Stomach (tissue), 4 donors: ENCODE data around the gene ZFAND2B.

Experiments
- EP300 ChIP-seq: sonication (generic); formaldehyde crosslinking; IDR thresholded peaks from one replicate; pipeline ENCODE4 v1.6.1; 2017; ENCODE audit warnings: antibody characterized with exemption
- TF ChIP-seq, protein P1 (sequence below), 7 experiments: fragments of 450-650 bp in 4 of 7; fragments of 200-600 bp in 3 of 7; sonication (generic) in 3 of 7; IDR thresholded peaks; one replicate each; pipeline ENCODE4 v1.5.1; 2016 to 2019; ENCODE audit warnings: antibody characterized with exemption in 7 of 7, control low read depth in 2 of 7, mild to moderate bottlenecking in 1 of 7

- TF ChIP-seq, protein P1, sequence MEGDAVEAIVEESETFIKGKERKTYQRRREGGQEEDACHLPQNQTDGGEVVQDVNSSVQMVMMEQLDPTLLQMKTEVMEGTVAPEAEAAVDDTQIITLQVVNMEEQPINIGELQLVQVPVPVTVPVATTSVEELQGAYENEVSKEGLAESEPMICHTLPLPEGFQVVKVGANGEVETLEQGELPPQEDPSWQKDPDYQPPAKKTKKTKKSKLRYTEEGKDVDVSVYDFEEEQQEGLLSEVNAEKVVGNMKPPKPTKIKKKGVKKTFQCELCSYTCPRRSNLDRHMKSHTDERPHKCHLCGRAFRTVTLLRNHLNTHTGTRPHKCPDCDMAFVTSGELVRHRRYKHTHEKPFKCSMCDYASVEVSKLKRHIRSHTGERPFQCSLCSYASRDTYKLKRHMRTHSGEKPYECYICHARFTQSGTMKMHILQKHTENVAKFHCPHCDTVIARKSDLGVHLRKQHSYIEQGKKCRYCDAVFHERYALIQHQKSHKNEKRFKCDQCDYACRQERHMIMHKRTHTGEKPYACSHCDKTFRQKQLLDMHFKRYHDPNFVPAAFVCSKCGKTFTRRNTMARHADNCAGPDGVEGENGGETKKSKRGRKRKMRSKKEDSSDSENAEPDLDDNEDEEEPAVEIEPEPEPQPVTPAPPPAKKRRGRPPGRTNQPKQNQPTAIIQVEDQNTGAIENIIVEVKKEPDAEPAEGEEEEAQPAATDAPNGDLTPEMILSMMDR (IDR thresholded peaks at IDR 0.05), result no peak
- no peak for TF ChIP-seq EP300
Measured at GRCh38 chr2:219199470-219200211, 6.9 kb upstream of the ZFAND2B start.
